H1 (cell line): ENCODE measurements around the gene PRCP. TPM values are rescaled to one million over a fixed set of nuclear protein-coding genes. Genes with fewer than 3 reads are reported as not detected.

ENCODE experiments used
- CTCF ChIA-PET: fragments of 300-600 bp; sonication (Branson Sonifier 250); formaldehyde crosslinking; loops from one replicate; lab custom pipeline; 2021; ENCODE audit not compliant: partially characterized antibody; lab: Charles Lee
- POLR2A ChIA-PET: fragments of 300-600 bp; sonication (Branson Sonifier 250); formaldehyde crosslinking; loops from one replicate; lab custom pipeline; 2021; ENCODE audit warnings: inconsistent platforms; ENCODE audit not compliant: partially characterized antibody; lab: Charles Lee
- DNase-seq, 2 experiments: peaks; one replicate each; pipeline versions ENCODE4 v3.0.0 to v3.0.0-alpha.2; 2010 to 2022; ENCODE audit warnings: low spot score in 2 of 2, low read depth in 1 of 2, mixed read lengths in 1 of 2
- FAIRE-seq: peaks from 2 replicates; lab custom pipeline; 2011; peaks lifted over from hg19 to GRCh38; lab: Jason Lieb, UNC
- H2AFZ ChIP-seq: 2 replicates; pipeline ENCODE4 v1.8.1; 2012; ENCODE audit warnings: low read length, inconsistent platforms
- H2AK5ac ChIP-seq: 2 replicates; pipeline ENCODE4 v1.6.1; 2013; ENCODE audit warnings: low read depth, low read length
- H2BK120ac ChIP-seq: replicated peaks from 2 replicates; pipeline ENCODE3; 2013; ENCODE audit warnings: low read depth, low read length, inconsistent platforms
- H2BK12ac ChIP-seq: 2 replicates; pipeline ENCODE4 v1.6.1; 2013; ENCODE audit warnings: low read depth, low read length
- H2BK15ac ChIP-seq: 2 replicates; pipeline ENCODE4 v1.6.1; 2013; ENCODE audit warnings: low read length
- H2BK20ac ChIP-seq: 2 replicates; pipeline ENCODE4 v1.6.1; 2013; ENCODE audit warnings: low read length
- H2BK5ac ChIP-seq: 2 replicates; pipeline ENCODE4 v1.6.1; 2013; ENCODE audit warnings: low read depth, low read length
- H3K14ac ChIP-seq: 2 replicates; pipeline ENCODE4 v1.6.1; 2013; ENCODE audit warnings: inconsistent platforms; ENCODE audit not compliant: insufficient read length
- H3K18ac ChIP-seq: 2 replicates; pipeline ENCODE4 v1.6.1; 2013; ENCODE audit warnings: low read length; ENCODE audit errors: extremely low read depth
- H3K23ac ChIP-seq: 2 replicates; pipeline ENCODE4 v1.6.1; 2013; ENCODE audit warnings: inconsistent platforms; ENCODE audit not compliant: insufficient read length
- H3K23me2 ChIP-seq: 2 replicates; pipeline ENCODE4 v1.6.1; 2013; ENCODE audit warnings: low read depth, low read length
- H3K27ac ChIP-seq: 2 replicates; pipeline ENCODE4 v1.6.1; 2011; ENCODE audit warnings: low read depth, low read length, inconsistent platforms
- H3K27me3 ChIP-seq, 4 experiments: replicated peaks in 1 of 4; 1 replicate in 1 of 4; 2 replicates in 3 of 4; pipeline versions ENCODE4 v1.6.1 to v1.8.1; 2011 to 2013; ENCODE audit warnings: low read length in 3 of 4, mild to moderate bottlenecking in 3 of 4, inconsistent platforms in 2 of 4, mixed read lengths in 2 of 4, moderate library complexity in 1 of 4; ENCODE audit not compliant: control insufficient read depth in 3 of 4, insufficient read depth in 3 of 4; ENCODE audit errors: extremely low read depth in 1 of 4
- H3K36me3 ChIP-seq, 4 experiments: 2 replicates each; pipeline versions ENCODE4 v1.6.1 to v1.8.1; 2011 to 2013; ENCODE audit warnings: mild to moderate bottlenecking in 4 of 4, low read length in 3 of 4, moderate library complexity in 2 of 4, control low read depth in 1 of 4, inconsistent platforms in 1 of 4; ENCODE audit not compliant: insufficient read depth in 4 of 4, control insufficient read depth in 2 of 4
- H3K4ac ChIP-seq: replicated peaks from 2 replicates; pipeline ENCODE3; 2013; ENCODE audit warnings: low read length, low read depth, mixed read lengths, inconsistent platforms; ENCODE audit not compliant: insufficient read length
- H3K4me1 ChIP-seq, 4 experiments: replicated peaks in 1 of 4; 1 replicate in 1 of 4; 2 replicates in 3 of 4; pipeline versions ENCODE4 v1.6.1 to v1.8.1; 2011 to 2013; ENCODE audit warnings: low read length in 3 of 4, inconsistent platforms in 2 of 4, mixed read lengths in 1 of 4; ENCODE audit not compliant: insufficient read depth in 4 of 4, control insufficient read depth in 3 of 4
- H3K4me2 ChIP-seq, 2 experiments: 2 replicates each; pipeline versions ENCODE4 v1.6.1 to v1.8.1; 2011 to 2013; ENCODE audit warnings: low read depth in 2 of 2, low read length in 2 of 2, control low read depth in 1 of 2, inconsistent platforms in 1 of 2, mild to moderate bottlenecking in 1 of 2; ENCODE audit not compliant: insufficient read depth in 1 of 2
- H3K4me3 ChIP-seq, 4 experiments: fragments of 200-600, 300-600 bp in 1 of 4; sonication (generic), shearing (Covaris generic), sonication (Bioruptor Twin) in 1 of 4; 2 replicates each; pipeline versions ENCODE4 v1.5.1 to v1.8.1; 2011 to 2016; ENCODE audit warnings: low read length in 4 of 4, low read depth in 3 of 4, control low read depth in 2 of 4, inconsistent platforms in 2 of 4, mild to moderate bottlenecking in 2 of 4, mixed read lengths in 1 of 4, moderate library complexity in 1 of 4; ENCODE audit not compliant: insufficient read depth in 2 of 4; ENCODE audit errors: extremely low read depth in 1 of 4
- H3K56ac ChIP-seq: replicated peaks from 2 replicates; pipeline ENCODE3; 2013; ENCODE audit warnings: low read depth, mild to moderate bottlenecking, mixed read lengths, low read length, inconsistent platforms; ENCODE audit not compliant: insufficient read length
- H3K79me1 ChIP-seq: 2 replicates; pipeline ENCODE4 v1.6.1; 2013; ENCODE audit warnings: low read depth, low read length, control low read depth
- H3K79me2 ChIP-seq, 2 experiments: 2 replicates each; pipeline versions ENCODE4 v1.6.1 to v1.8.1; 2012 to 2013; ENCODE audit warnings: low read length in 2 of 2, mild to moderate bottlenecking in 2 of 2, inconsistent platforms in 1 of 2; ENCODE audit not compliant: insufficient read depth in 2 of 2, control insufficient read depth in 1 of 2
- H3K9ac ChIP-seq, 4 experiments: replicated peaks in 1 of 4; 1 replicate in 1 of 4; 2 replicates in 3 of 4; pipeline versions ENCODE4 v1.6.1 to v1.8.1; 2011 to 2013; ENCODE audit warnings: low read depth in 3 of 4, low read length in 3 of 4, control low read depth in 2 of 4, mild to moderate bottlenecking in 2 of 4, moderate library complexity in 2 of 4, inconsistent platforms in 1 of 4; ENCODE audit errors: extremely low read depth in 1 of 4
- H3K9me3 ChIP-seq, 2 experiments: 2 replicates each; pipeline versions ENCODE4 v1.6.1 to v1.8.1; 2012 to 2013; ENCODE audit warnings: mild to moderate bottlenecking in 2 of 2, moderate library complexity in 2 of 2, control low read depth in 1 of 2, inconsistent platforms in 1 of 2, low read depth in 1 of 2, low read length in 1 of 2, mixed read lengths in 1 of 2; ENCODE audit not compliant: insufficient read depth in 2 of 2
- H4K20me1 ChIP-seq, 2 experiments: replicated peaks in 1 of 2; 2 replicates each; pipeline versions ENCODE3 to v1.8.1; 2011 to 2013; ENCODE audit warnings: inconsistent platforms in 2 of 2, low read length in 2 of 2, mild to moderate bottlenecking in 1 of 2; ENCODE audit not compliant: insufficient read depth in 2 of 2, control insufficient read depth in 1 of 2
- H4K5ac ChIP-seq: 2 replicates; pipeline ENCODE4 v1.6.1; 2013; ENCODE audit warnings: low read length, low read depth, mixed read lengths, inconsistent platforms; ENCODE audit not compliant: insufficient read length
- H4K8ac ChIP-seq: 2 replicates; pipeline ENCODE4 v1.8.0; 2013; ENCODE audit warnings: mild to moderate bottlenecking, moderate library complexity, low read length, inconsistent platforms; ENCODE audit not compliant: insufficient read depth; ENCODE audit errors: extremely low read depth
- H4K91ac ChIP-seq: replicated peaks from 2 replicates; pipeline ENCODE3; 2013; ENCODE audit warnings: low read length, mixed read lengths, inconsistent platforms; ENCODE audit not compliant: insufficient read length
- CBX8 ChIP-seq: fragments of 300-800, 300-1000 bp; sonication (generic); IDR thresholded peaks from 2 replicates; pipeline ENCODE4 v1.7.1; 2016; ENCODE audit warnings: low read depth, low read length, borderline replicate concordance
- NANOG ChIP-seq: IDR thresholded peaks from 2 replicates; pipeline ENCODE4 v1.6.1; 2011; ENCODE audit warnings: low read length, low read depth, mild to moderate bottlenecking, inconsistent platforms; ENCODE audit not compliant: insufficient read depth, poor library complexity, severe bottlenecking
- RAD21 ChIP-seq, 2 experiments: IDR thresholded peaks in 1 of 2; conservative IDR thresholded peaks in 1 of 2; 2 replicates each; pipeline ENCODE4 v1.6.1; 2011; ENCODE audit warnings: low read depth in 2 of 2, low read length in 2 of 2, improper control_type of control experiment in 1 of 2, inconsistent platforms in 1 of 2, mild to moderate bottlenecking in 1 of 2, moderate library complexity in 1 of 2
- RXRA ChIP-seq: IDR thresholded peaks from 2 replicates; pipeline ENCODE4 v1.6.1; 2011; ENCODE audit warnings: low read depth, mild to moderate bottlenecking, low read length, moderate library complexity; ENCODE audit not compliant: insufficient read depth
- SP1 ChIP-seq: IDR thresholded peaks from 2 replicates; pipeline ENCODE4 v1.6.1; 2011; ENCODE audit warnings: low read depth, low read length
- ZNF274 ChIP-seq: IDR thresholded peaks from 2 replicates; pipeline ENCODE4 v1.7.0; 2012; ENCODE audit warnings: low read length, borderline replicate concordance; ENCODE audit errors: extremely low read depth
- WGBS, 2 experiments: shearing (Covaris generic) in 1 of 2; methylation state at CpG; one replicate each; pipeline versions ENCODE4 v1.1.6 to v1.1.7; 2013 to 2015; ENCODE audit warnings: low lambda C conversion rate in 2 of 2, mixed read lengths in 2 of 2, inconsistent platforms in 1 of 2, low coverage in 1 of 2, missing lambda C conversion rate in 1 of 2; ENCODE audit not compliant: insufficient replicate concordance in 2 of 2, insufficient coverage in 1 of 2, insufficient read length in 1 of 2; ENCODE audit errors: extremely low coverage in 1 of 2, missing lambda C conversion rate in 1 of 2; 5-methylcytosine and 5-hydroxymethylcytosine counted together
- polyA plus RNA-seq, 7 experiments: library from polyadenylated mRNA; depleted of rRNA in 3 of 7; stranded (reverse) in 5 of 7; unstranded in 2 of 7; fragments of >200 nt in 5 of 7; fragments of 200-250 nt in 2 of 7; gene quantifications; 1 replicate in 5 of 7; 2 replicates in 1 of 7; 4 replicates in 1 of 7; pipeline versions ENCODE4 v1.2.1 to v1.2.3, GENCODE V29; 2011 to 2013; ENCODE audit warnings: missing spikeins in 2 of 7, mixed read lengths in 2 of 7
- total RNA-seq: library from RNA; stranded (reverse); fragmentation: NEBNext Ultra II Directional; extraction: Animal tissue kit (Norgen Biotek cat#: 25700); gene quantifications from 2 replicates; pipeline ENCODE4 v1.2.1, GENCODE V29; 2021
- TF ChIP-seq, protein P1 (sequence below): IDR thresholded peaks from 2 replicates; pipeline ENCODE4 v1.6.1; 2011; ENCODE audit warnings: low read depth, mild to moderate bottlenecking, low read length; ENCODE audit not compliant: insufficient read depth

Gene PRCP
- total and polyA plus RNA-seq, 2 of the 8 experiments (the other 6 are each of a cell fraction or from before 2014, with no cell fraction given): 63.8 to 84.4 TPM

DNA sequence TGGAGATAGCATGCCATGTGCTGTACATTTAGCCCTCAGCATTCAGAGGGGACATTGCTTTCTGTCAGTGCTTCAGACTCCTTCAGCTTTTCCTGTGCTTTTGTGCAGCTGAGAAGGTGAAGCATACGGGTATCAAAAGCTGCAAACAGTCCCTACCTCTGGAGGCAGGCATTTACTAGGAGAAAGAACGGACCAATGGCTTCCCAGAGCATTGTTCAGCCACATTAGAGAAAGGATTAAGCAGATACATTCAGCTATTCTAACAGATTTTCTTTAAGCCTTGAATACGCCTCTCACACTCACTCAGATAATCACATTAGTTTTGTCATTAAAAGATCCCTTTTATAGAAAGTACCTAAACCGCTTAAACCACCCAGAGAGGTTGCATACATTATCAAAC, 85.9 kb downstream of the PRCP start:
- POLR2A ChIA-PET: no interaction called here
- TF ChIP-seq, protein P1, sequence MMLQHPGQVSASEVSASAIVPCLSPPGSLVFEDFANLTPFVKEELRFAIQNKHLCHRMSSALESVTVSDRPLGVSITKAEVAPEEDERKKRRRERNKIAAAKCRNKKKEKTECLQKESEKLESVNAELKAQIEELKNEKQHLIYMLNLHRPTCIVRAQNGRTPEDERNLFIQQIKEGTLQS: no peak
- TF ChIP-seq NANOG (no peak), ZNF274 (no peak), CBX8 (no peak), RXRA (no peak), RAD21 (IDR thresholded peaks at IDR 0.05 in 1 of 2, conservative IDR thresholded peaks at IDR 0.05 in 1 of 2; ENCODE audit: low read depth in 2 of 2, low read length in 2 of 2) (no peak), SP1 (no peak)

More for the DNA sequence above, 85.9 kb downstream of the PRCP start:
- no peak for FAIRE-seq
- Histone ChIP-seq H2AK5ac (no peak overlapping the region), H2BK5ac (no peak overlapping the region), H3K79me1 (no peaks in the 10 kb centered on the region), H2BK12ac (no peak overlapping the region), H3K4me1 (peaks cover 2 to 4% (median 4%) of the 10 kb centered on the region in 4 experiments; a peak in 4 of 7 replicates), H4K91ac (no peak overlapping the region), H3K36me3 (no peaks in the 10 kb centered on the region), H3K27me3 (no peaks in the 10 kb centered on the region), H3K18ac (no peak overlapping the region), H3K23ac (no peak overlapping the region), H3K27ac (no peak overlapping the region), H3K4me3 (no peak overlapping the region; a peak in 1 of 8 replicates), H3K9me3 (no peaks in the 10 kb centered on the region), H3K23me2 (no peaks in the 10 kb centered on the region), H3K79me2 (no peaks in the 10 kb centered on the region), H4K5ac (no peak overlapping the region), H3K56ac (no peak overlapping the region), H3K9ac (no peak overlapping the region), H2BK120ac (no peak overlapping the region), H4K20me1 (no peaks in the 10 kb centered on the region), H3K14ac (no peak overlapping the region), H3K4ac (no peak overlapping the region), H2BK15ac (no peak overlapping the region), H2AFZ (peak overlapping the region; percentile 87), H4K8ac (no peak overlapping the region), H2BK20ac (no peak overlapping the region), H3K4me2 (peak overlapping the region in 1 of 2 experiments; percentile 30; a peak in 1 of 4 replicates)
- no peak for DNase-seq
- CTCF ChIA-PET: interaction anchor here (0.7 to 0.8 kb wide), 3 partner anchors 13 to 118 kb away, joined by 3 to 4 read pairs (median 4); no protein-coding TSS in a partner anchor
- WGBS, 2 experiments: 78% methylated on average over 4 of the region's 4 CpGs; no CpG with 5 or more reads in 1 of the 2 experiments
